GM18867 (cell line): ENCODE results near the gene ITPKB.

Source experiments
- ATAC-seq: cut with Tn5 transposase; IDR thresholded peaks from one replicate; pipeline ENCODE4 v1.9.1; 2021; ENCODE audit warnings: mild to moderate bottlenecking, moderate library complexity; ENCODE audit not compliant: unreplicated experiment

ITPKB gene

DNA sequence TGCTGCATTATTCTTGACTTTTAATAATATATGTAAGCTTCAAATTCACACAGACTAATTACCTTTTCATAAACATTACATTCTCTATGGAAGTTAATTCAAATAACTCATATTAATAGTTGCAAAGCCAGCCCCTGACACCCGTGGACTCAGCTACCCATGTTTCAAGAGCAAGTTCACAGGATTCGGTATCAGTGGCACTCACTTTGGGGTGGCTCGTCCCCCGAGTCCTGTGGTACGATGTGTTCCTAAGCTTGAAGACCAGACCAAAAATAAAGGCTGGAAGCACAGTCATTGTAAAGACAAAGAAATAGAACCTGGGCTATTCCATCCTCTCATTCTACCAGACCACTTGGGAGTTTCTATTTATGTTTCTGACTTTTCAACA is 70.9 kb downstream of the ITPKB start:
- no peak for ATAC-seq

DNA sequence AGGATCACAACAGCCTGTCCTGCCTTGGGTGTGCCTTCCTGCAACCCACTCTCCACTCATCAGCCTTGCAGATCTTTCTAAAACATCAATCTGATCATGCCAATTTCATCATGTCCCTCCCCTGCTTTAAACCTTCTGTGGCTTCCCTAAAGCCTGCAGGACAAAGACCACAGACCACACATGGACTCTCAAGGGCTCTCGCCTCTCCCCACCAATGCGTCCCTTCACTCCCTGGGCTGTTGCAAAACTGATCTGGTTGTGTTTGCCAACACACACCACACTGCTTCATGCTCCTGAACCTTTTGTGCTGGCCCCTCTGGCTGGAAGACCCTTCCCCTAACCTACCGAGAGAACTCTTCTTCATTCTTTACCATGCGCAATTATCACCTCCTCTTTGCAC is 72.4 kb downstream of the ITPKB start:
- ATAC-seq: no peak

DNA sequence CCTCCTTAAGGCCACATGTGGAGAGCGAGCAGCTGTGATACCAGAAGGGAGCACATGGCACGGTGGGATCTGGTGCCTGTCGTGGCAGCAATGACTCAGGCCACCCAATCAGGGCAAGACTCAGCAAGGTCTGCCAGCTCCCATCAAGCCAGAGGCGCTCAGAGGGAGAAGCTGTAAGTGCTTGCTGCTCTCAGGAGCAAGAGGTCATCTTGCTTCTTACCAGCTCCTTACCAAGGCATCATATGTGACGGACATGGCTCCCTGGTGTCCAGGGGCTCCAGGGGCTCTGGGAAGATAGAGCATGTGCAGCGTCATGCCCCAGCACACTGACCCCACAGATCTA is 72.9 kb downstream of the ITPKB start:
- ATAC-seq: no peak

DNA sequence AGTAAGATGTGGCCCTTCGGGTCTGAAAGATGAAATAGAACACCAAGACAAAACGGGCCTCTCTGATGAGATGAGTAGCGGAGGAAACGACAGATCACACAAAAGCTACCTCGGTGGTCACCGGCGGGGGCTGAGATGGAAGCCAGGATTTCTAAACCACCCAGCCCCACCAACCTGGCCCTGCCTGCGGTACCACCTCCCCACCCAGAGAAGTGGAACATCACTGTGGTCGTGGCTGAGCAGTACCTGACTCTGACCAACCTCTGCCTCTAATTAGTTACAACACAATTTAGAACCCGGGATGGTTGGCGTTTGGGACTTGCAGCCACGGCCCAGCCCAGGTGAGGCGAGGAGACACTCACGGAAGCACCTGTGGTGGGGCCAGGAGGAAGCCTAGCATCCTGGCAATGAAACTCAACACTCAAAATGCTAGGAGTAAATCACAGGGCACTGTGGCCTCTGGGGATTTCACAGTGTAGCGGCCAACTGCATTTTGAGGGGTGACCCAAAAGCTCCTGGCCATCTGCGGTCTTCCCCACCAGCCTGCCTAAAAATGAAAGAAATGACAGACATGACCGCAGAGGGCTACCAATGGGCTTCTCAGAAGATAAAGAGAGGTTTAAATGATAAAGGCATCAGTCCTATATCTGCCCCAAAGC is 73.4 kb downstream of the ITPKB start:
- ATAC-seq: no peak

DNA sequence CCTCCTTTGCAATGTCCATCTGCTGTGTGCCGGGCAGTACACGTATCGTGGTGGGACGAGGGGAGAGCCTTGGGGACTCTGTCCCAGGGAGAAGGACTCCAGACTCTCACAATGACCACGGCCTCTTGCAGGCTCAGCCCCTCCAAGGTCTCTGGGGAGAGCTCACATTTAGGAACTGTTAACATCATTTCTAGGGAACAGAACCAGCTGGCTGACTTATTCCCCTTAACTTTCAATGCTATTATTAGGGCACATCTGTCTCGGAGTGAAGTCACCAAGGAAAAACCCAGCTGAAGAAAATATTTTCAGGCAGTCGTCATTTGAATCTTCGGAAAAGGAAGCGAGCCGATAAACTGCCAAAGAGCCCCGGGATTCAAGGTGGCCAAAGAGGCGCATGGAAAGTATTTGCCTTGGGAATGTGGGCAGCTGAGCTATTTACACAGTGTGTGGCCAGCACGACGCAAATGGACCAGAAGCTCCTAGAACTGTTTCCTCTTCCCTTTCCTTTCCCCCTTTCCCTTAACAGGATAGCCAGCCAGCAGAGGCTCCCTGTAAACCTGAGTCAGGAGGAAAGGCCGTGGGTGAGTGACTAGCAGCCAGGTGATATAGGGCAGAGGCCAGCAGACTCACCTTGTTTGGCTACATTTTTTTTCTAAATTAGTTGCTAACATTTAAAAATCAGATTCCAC is 74.5 kb downstream of the ITPKB start:
- no peak for ATAC-seq

DNA sequence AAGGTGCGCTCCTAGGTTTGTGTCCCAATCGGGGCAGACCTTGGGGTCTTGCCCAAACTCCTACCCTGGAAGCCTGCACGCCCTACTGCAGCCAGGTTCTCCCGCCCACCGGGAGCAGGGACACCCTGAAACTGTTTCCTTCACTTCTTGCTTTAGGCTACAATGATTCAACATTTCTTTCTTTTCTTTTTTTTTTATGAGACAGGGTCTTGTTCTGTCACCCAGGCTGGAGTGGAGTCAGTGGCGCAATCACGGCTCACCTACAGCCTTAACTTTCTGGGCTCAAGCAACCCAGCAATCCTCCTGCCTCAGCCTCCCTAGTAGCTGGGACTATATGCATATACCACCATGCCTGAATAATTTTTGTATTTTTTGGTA is 75.8 kb downstream of the ITPKB start:
- no peak for ATAC-seq

DNA sequence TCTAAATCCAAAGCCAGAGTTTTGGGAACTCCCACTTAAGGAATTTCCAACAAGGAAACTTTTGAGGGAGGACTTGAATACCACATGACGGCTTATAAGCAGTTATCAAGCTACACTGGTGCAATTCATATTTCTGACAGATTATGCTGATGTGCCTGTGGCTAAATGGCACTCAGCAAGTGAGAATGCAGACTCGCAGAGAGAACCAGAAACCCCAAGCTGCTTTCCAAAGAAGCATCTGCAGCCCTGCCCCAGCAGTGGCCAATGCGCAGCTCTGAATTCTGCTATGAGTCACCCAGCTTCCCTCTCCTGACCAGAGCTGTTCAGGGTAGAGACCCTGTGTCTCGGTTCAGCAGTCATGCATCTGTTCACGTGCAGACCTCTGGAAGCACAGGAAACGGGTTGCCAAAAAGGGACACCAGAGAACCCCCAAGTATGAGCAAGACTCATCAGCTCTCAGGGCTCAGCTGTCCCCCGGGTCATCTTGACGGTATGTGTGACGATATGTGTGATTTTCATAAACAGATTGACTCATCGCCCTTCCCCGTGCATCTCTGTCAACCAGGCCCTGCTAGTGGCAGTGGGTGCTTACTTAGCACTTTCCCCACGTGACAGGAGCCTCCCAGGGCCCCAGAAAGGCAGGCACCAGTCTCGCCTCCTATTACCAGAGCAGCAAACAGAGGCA is 76.3 kb downstream of the ITPKB start:
- peak; percentile 96 for ATAC-seq

DNA sequence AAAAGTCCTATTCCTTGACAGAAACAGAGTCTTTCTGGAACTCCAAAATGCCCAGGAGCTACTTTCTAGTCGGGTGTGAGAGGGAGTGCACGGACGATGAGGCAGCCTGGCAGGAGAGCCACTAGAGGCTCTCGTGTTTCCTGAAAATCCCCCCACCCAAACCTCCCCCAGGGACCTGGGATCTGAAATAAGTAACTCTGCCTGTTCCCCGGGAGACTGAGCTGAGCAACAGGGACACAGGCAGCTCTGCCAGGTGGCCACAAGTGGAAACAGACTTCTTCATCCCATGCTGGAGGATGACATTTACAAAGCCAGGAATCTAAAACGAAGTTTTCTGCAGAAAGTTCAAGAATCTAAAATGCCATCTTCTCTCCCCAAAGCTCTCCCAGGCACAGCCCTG is 77.1 kb downstream of the ITPKB start:
- no peak for ATAC-seq

DNA sequence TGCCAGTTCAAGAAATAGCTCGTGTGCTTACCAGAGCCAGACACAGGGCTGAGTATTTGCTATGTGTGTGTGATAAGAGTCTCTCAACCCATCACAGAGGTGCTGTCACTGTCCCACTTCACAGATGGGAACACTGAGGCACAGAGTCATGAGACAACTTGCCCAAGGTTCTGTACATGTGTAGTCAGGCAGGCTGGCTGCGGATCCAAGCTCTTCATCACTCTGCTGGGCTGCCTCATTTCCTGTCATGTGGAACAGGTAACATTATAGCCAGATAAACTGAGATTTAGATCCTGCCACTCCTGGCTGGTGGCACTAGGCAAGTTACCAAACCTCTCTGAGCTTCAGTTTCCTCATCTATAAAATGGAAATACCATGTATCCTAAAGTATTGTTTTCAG is 77.8 kb downstream of the ITPKB start:
- no peak for ATAC-seq

DNA sequence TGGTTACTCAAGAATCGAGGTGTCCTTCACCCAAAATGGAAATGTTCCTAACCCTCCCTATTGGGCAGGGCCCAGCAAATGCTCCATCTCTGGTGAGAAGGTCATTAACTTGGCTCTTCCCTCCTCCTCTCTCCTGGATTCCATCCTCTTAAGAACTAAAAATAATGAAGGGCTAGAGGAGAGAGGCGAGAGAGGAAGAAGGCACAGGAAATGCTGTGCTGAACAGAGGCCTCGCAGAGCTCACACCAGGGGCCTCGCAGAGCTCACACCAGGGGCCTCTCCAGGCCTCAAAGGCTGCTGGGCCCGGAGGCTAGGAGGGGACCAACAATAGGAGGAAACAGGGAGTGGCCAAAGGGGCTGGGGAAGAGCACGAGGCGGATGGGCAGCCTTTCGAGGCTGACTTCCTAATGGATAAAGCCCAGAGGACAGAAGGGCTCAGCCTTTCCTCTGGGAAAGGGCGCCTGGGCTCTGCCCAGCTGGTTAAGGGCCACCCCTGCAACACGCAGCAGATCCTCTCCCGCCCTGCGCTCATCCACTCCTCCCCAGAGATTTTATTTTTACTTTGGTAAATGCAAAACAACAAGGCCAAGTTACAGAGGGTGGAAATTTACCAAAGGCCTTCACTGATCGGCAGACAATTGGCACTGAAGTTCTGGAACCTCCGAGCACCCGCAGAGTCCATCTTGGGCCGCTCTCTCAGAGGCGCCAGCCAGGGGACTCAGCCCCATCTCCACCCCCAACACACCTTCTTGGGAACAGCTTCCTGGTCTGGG is 78.5 kb downstream of the ITPKB start:
- ATAC-seq: no peak

DNA sequence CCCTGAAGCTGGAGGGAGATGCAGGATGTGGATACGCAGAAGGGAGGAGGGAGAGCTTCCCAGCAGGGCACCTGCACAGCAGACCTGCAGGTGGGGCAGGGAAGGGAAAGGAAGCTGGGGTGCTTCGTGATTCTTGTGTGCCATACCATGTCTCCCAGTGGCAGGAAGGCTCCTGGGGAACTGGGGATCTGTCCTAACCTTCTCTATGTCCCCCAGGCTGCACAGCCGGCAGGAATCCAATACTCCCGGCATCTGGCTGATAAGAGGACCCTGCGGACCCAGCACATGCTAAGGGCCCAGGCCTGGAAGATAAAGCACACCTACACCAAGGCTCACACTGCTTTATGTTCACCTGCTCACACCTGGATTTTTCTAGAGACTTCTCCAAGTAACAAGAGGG is 79.4 kb downstream of the ITPKB start:
- ATAC-seq: no peak

DNA sequence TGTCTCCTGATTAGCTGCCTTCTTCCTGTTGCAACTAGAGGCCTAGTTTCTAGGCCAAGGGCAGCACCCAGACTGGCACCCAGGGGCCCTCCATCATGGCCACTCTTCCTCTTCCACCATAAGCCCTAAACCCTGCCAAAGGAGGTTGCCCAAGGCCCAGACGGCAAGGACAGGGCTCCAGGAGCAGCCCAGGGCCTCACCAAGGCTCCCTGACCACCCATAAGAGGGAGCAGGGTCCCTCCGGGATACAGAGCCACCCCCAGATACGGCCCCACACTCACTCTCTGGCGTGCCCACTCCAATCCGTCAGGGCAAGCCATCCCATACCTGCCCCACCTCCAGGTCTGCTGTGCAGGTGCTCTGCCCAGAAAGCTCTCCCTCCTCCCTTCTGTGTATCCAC is 79.9 kb downstream of the ITPKB start:
- ATAC-seq: no peak

DNA sequence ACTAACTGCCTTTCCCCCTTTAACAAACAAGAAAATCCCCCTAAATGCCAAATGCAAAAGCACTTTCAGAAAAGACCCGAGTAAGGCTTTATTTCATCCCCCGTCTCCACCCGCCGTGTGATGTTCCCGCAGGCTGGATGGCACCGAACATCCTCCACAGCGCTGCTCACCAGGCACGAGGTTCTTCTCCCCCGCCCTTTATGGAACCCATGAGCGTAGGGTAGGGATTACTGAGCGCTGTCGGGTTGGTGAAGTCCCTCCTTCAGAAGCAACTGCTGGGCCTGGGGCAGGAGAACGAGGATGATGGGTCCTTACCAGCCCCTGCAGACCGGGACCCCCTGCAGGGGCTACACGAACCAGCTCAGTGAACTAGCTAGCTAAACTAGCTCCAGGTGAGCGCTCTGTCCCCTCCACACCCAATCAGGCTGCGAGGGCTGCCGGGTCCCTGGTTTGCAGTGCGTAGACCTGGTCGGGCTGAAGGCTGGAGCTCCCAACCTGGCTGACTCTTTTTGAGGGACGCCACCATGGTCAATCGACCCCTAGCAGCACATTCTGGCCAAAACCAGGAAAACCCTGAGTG is 80.4 kb downstream of the ITPKB start:
- ATAC-seq: no peak

DNA sequence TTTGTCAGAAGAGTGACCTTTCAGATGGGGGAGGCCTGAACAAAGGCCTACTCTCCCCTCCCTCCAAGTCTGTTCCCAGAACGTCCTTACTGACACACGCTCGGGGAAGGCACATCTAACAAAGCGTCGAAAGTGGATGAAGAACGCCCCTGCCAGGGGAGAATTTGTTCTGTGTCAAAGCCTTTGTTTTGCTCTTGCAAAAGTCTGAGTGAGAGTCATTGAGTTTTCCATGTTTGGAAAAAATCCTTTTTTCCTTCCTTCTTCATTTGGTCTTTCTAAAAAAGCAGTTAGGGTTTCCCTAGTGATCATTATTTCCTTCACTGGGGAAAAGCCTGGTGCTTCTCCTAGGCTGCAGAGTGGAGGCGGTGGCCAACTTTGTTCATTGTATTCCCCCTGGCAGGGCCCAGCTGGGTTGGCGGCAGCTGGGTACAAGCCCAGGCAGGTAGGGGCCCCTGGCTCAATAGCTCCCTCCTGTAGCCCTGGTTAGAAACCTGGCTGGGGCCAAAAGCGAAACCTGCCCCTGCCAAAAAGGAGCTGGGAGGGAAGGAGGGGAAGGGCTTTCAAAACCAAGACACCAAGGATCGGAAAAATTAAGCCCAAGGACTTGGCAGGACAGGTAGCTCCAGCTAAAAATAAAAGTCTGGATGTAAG is 81.1 kb downstream of the ITPKB start:
- no peak for ATAC-seq

DNA sequence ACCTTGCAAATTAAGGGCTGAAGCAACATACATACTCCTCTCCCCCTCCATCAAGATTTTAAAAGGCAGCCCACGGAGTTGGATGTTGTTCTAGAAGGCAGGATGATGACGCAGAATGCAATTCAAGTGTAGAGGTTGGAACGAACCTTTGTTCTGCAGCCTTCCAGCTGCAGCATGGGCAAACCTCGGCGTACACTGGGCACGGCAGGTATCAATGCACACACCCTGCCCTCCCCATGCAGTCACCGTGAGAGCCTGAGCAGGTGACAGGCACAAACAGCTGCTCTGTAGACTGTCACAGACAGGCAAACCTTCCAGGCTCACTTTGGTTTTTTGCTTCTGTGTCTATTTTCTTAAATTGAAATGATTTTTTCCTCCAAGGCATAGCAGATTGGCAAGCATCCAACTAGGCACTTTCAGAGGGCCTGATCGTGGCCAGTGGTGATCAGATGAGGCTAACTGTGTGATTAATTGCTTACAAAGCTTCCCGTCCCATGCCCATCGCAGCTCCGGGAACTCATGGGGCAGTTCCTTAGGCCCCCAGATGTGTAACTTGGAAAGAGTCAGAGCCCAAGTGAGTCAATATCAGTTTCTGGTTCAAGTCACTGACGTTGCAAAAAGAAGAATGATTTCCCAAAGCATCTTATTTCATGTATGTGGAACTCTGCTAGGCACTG is 82.3 kb downstream of the ITPKB start:
- no peak for ATAC-seq

DNA sequence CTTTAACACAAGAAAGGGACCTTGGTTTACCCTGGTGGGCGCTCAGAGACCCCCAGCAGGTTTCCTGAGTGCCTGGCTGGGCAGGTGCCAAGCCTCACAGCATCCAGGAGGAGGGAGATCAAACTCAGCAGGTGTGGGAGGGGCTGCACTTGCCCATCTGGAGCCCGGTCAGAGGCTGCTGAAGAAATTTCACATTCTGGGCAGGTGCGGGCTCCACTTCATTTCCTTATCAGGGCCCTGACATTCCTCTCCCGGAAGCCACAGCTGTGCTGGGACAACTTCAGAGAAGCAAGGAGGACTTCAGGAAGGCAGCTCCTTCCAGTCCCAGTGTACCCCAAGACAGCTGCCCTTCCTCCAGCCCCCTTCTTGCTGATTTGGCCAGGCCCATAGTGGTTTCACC is 82.9 kb downstream of the ITPKB start:
- ATAC-seq: no peak

DNA sequence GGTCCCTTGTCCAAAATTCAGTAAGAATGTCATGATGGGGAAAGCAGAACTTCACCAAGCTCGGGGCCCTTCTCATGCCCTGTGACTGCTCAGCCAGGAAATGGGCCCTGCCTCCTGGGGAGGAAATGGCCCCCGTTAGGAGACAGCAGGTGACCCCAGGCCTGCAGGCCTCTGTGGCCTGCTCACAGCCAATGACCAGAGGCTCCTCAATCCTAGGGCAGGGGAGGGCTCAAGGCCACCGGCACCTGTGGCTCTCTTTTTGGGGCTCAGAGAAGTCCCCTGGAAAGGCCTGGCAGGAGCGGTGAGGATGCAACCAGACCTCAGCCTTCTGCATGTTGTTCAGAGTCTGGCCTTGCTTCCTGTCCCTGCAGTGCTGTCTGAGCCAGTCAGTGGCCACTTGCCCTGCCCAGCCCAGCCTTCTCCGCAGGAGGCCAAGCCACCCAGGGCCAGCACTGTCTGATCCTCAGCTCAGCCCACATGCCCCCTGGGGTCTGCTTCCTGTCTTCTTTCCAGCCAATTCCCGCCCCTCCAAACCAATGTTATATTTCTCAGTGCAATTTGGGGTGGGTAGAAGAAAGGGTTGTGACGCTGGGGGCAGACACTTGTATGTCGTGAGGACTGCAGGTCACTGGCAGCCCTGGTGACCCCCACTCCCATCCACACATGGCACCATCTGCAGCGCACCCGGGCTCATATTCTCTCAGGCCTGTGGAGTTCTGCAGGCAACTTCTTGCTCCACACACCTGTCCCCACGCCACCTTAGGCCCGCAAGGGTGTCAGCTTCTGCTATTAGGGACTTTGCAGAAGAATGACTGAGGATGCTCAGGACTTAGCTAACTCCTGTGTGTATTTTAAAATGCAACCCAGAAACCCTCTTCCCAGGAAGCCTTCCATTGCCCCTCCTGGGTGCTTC is 83.6 kb downstream of the ITPKB start:
- ATAC-seq: no peak

DNA sequence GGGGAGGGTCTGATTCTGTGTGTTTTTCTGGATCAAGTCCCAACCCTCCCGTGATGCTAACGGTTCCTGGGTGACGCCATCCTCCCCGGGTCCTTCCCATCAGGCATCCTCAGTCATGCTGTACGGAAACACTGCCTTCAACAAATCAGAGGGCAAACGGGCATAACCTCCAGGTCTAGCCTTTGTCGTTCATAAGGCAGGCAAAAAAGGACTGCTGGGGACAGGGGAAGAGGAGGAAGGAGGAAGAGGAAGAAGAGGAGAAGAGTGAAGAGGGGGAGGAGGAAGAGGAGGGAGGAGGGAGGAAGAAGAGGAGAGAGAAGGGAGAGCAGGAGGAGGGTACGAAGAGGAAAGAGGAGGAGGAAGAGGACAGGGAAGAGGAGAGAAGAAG is 84.4 kb downstream of the ITPKB start:
- no peak for ATAC-seq

DNA sequence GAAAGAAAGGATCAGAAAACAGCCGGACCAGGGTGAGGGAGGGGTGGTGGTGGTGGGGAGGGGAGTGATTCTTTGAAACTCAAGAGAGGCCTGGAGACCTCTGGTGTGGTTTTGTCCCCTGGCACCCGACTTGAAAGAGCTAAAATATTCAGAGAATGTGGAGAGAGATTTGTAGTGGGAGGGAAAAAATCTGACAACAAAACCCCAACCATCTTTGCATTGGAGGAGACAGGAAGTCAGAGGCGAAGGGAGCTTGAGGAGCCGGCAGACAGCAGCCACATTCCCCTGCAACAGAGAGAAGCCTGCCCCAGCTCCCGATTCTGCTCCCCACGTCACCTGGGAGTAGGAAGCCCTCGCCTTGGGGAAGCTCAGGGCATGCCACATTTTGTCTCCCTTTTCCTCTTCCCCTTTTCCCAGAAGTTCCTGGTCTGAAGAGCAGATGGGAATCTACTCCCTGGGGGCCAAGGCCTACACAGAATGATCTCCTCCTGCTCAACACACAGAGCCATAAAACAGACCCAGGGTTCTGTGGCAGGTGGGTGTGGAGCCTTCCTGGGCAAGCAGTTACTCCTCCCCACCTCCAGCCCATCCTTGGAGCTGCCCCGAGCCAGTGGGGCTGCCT is 84.9 kb downstream of the ITPKB start:
- ATAC-seq: no peak
